ENCODE measurements around the gene SLITRK6.

- TF ChIP-seq POLR2A (IDR thresholded peaks at IDR 0.05) (no peak), CTCF (IDR thresholded peaks at IDR 0.05) (no peak)
Measured at GRCh38 chr13:85808811-85809210, 9.6 kb upstream of the SLITRK6 start.

All from Peyer's patch (tissue), 4 donors.